GM19035 (cell line): ENCODE measurements around the gene METTL27.
"Not testable (repeated sequence)": the region's sequence is repeated elsewhere in the genome, so short reads cannot be mapped to it uniquely, and the experiment has no call there.

ENCODE experiments used
- ATAC-seq: cut with Tn5 transposase; IDR thresholded peaks from one replicate; pipeline ENCODE4 v1.9.1; 2021; ENCODE audit not compliant: unreplicated experiment

METTL27 gene

DNA sequence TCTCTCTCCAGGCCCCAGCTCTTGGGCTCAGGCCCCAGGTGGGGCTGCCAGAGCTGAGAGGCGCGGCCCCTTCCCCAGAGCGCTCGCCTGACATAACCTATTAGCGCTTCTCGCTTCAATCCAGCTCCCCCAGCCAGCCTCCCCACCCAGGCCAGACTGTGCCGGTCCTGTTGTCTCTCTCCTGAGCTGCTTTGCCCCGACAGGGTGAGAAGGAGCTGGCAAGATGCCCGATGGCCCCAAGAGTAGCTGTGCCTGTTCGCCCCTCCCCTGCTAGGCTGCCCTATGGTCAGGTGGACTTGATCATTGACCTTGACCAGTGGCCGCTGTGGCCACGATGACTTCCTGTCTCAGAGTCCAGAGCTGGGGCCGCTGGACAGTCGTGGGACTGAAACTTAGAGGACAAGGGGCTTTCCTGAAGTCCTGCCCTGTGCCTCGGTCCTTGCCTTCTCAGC, 27.8 kb upstream of the METTL27 start:
- no peak for ATAC-seq

DNA sequence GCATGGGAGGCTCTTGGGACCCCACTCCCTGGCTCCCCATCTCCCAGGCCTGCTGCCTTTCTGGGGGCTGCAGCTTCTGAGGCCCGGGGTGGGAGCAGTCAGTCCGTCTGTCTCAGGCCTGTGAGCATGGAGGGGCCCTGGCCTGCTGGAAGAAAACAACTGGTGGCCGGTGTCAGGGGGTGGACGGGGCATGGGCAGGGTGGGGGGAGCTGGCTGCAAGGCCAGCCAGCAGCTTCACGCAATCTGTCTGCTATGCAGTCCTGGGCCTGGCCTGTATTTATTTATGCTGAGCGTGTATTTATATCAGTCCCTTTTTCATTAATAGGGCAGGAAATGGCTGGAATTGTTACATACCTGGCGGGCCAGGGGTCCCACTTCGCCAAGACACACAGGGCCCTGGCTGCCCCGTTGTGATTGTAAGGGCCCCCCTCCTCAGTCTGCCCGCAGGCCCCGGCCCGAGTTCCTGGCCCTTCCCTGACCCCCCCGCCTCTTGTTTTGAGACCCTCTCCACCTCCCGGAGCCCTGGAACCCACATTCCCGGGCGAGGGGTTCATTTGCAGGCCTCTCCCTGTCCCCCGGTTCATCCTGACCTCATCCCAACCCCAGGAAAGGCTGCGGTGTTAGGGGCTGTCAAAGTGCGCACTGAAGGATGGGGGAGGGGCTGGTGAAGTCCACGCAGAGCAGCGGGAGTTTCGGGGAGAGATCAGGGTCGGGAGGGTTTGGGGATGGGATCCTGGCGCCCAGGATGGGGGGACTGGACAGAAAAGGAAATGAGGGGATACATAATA, 26.9 kb upstream of the METTL27 start:
- ATAC-seq: no peak

GRCh38 chr7:73866446-73866767, 24.1 kb upstream of the METTL27 start:
- no peak for ATAC-seq

DNA sequence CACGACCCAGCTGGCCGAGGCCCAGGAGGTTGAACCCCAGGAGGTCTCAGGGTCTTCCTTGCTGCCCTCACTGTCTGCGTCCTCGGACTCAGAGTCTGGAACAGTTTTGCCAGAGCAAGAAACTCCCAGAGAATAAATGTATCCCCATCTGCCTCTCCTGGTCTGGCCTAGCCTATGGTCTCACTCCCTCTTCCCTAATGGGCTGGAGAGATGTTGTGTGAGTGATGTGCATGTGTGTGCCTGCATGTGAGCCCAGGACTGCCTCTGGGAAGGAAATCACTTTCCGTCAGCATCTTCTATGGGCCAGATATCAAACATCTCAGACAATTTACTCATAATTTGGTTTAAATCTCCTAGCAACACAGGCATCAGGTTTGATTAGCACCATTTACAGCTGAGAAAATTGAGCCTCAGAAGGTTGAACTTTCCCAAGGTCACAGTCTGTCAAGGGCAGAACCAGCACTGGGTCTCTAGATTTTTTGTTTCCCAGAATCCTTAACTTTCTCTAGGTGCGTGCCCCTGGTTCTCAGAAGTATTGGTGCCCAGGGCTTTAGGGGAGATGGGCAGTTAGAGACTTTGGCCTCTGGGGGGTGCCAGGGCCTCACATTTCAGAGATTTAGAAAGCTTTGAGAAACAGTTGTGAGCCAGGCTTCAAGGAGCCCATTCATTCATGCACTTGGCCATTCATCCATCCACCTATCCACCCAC, 23.6 kb upstream of the METTL27 start:
- ATAC-seq: no peak

- ATAC-seq: no peak
These were observed 22.8 kb upstream of the METTL27 start for GRCh38 chr7:73864981-73865711.

DNA sequence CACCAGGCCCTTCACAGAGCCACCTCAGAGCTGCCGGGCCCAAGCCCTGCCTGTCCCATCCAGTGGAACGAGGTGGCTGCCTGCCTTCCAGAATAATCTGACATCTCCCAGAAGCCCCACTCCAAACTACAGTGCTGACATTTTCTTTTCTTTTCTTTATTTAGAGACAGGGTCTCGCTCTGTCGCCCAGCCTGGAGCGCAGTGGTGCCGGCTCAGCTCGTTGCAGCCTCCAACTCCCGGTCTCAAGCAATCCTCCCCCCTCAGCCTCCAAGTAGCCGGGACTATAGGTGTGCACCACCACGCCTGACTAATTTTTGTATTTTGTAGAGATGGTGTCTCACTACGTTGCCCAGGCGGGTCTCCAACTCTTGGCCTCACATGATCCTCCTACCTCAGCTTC, 19.0 kb upstream of the METTL27 start:
- ATAC-seq: no peak

DNA sequence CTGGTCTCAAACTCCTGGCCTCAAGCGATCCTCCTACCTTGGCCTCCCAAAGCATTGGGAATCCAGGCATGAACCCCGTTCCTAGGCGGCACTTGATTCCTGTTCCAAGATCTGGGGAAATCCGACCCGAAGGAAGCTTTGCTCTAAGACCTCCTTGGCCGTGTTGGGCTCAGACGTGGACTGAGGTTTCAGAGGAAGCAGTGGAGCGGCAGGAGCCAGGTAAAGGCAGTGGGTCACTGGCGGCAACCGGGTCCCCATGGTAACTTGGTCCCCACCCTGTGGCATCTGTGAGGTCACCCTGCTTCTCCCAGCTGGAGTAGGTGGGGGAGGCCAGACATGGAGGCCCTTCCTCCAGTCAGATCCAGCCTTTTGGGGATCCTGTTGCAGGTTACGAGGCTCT, 18.5 kb upstream of the METTL27 start, which contains the start of gene TMEM270:
Gene TMEM270, plus strand, starts transcription at position 301 of the 400 bp plus-strand sequence. Its CDS starts 36 bp downstream, at position 337.
- ATAC-seq: no peak

- ATAC-seq: no peak
These were observed 16.5 kb upstream of the METTL27 start for GRCh38 chr7:73858807-73859206.

- ATAC-seq: no peak
These were observed 14.6 kb upstream of the METTL27 start for GRCh38 chr7:73856941-73857340.

DNA sequence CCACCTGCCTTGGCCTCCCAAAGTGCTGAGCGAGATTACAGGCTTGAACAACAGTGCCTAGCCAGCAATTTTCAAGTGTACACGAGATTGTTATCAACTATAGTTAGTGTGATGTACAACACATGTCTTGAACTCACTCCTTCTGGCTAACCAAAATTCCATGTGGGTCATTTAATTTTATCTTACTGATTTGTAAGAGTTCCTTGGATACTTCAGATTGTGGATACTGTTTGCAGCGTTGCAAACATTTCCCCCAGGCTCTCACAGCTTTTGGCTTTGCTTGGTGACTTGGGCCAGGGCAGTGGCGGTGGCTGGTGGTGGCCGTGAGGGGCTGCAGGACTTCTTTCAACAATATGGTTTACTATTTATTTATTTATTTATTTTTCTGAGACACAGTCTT, 10.2 kb upstream of the METTL27 start:
- no peak for ATAC-seq

- ATAC-seq: peak; percentile 73
These were observed 9.4 kb upstream of the METTL27 start for GRCh38 chr7:73851410-73852338.

- ATAC-seq: no peak
These were observed 8.5 kb upstream of the METTL27 start for GRCh38 chr7:73850781-73851207.

DNA sequence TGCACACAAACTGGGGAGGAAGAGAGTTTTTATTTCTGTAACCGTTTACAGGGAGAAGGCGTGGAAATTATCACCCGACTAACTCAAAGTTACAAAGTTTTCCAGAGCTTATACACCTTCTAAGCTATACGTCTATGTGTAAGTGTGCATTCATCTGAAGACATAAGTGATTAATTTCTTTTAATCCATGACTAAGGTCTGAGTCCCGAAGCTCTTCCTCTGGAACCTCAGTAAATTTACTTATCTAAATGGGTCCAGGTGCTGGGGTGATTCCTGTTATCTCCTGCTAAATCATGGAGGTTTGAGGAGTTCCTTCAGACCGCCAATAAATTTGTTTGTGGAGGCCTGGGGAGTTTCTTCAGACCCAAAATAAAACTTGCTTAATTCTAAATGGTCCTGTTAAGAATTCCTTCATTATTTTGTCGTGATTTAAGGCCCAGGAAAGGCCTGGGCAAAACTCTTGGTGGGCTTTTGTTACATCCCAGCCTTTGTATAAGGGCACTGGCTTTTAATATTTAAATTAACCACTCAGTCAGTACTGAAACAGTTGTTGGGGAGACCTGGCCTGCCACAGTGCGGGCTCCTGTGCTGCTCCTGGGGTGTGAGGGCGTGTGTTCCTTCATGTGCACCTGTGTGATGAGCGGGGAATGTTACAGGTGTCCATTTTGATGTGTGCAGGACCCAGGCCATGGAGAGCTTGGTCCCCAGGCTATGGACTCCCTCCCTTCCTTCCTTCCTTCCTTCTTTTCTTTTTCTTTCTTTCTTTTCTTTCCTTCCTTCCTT, 5.8 kb upstream of the METTL27 start:
- no peak for ATAC-seq

DNA sequence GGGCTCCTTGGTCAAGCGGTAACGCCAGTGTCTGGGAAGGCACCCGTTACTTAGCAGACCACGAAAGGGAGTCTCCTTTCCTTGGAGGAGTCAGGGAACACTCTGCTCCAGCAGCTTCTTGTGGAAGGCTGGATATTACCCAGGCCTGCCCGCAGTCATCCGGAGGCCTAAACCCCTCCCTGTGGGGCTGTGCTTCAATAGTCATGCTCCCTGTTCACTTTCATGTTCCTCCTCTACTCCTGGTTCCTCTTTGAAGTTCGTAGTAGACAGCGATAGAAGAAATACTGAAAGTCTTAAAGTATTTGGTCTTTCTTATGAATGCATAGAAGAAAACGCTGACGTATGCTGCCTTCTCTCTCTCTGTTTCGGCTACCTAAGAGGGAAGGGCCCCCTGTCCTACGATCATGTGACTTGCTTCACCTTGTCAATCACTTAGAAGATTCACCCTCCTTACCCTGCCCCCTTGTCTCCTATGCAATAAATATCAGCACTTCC, 3.4 kb upstream of the METTL27 start:
- ATAC-seq: not testable (repeated sequence)

DNA sequence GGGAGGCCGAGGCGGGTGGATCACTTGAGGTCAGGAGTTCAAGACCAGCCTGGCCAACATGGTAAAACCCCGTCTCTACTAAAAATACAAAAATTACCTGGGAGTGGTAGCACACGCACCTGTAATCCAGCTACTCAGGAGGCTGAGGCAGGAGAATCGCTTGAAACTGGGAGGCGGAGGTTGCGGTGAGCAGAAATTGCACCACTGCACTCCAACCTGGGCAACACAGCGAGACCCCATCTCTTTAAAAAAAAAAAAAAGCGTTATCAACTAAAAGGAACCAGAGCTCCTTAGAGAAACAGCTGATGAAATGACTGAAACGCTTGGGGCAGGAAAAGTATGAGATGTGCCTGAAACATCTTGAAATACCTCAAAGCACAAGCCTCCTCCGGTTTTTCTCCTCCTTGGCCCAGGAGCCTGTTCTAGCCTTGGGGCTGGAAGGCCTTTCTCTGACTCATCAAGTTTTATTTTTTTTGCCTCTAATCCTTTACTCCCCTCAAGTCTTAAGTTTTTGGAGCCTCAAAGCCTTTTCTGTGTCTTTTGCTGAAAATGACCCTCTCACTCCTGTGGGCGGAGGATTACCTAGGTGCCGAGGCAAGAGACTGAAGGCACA, 2.6 kb upstream of the METTL27 start:
- ATAC-seq: no peak

DNA sequence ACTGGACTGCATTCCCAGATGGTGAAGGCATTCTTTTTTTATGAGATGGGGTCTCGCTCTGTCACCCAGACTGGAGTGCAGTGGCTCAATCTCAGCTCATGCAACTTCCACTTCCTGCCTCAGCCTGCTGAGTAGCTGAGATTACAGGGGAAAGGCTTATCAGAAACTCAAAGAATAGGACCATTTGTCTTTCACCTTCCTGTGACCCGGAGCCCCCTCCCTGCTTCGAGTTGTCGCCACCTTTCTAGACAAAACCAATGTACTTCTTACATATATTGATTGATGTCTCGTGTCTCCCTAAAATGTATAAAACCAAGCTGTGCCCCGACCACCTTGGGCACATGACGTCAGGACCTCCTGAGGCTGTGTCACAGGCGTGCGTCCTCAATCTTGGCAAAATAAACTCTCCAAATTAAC, 1.8 kb upstream of the METTL27 start:
- no peak for ATAC-seq

DNA sequence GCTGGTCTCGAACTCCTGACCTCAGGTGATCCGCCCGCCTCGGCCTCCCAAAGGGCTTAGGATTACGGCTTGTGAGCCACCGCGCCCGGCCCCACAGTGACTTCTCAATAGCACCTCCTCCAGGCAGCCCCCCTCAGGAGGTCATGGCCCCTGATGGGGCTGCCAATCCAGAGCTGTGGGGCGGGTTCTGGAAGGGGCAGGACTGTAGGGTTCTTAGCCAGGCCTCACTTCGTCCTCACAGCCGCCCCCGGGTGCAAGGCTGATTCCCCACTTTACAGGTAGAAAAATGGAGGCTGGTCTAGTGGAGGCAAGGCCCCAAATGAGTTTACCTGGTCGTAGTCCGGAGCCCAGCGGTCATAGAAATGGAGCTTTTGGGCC, 638 bp downstream of the METTL27 start:
- ATAC-seq: no peak

GRCh38 chr7:73840715-73841379, 1.5 kb downstream of the METTL27 start:
- no peak for ATAC-seq
